Panc1 (cell line): ENCODE results near the gene NAT9. TPM values are rescaled to one million over a fixed set of nuclear protein-coding genes. Genes with fewer than 3 reads are reported as not detected.

Source experiments
- ATAC-seq: fragments of 200-7000 bp; cut with Tn5 transposase; 2 replicates; pipeline ENCODE4 v1.9.1; 2020; ENCODE audit warnings: mild to moderate bottlenecking, moderate library complexity
- BruUV-seq: library from RNA; stranded (reverse); fragments of 400-500 nt; replicated peaks from 2 replicates; lab custom pipeline; 2021; lab: Mats Ljungman, UMichigan
- CTCF ChIA-PET: fragments of 300-600 bp; sonication (Branson Sonifier 250); formaldehyde crosslinking; loops from one replicate; lab custom pipeline; 2022; ENCODE audit warnings: antibody characterized with exemption; lab: Charles Lee
- POLR2A ChIA-PET: fragments of 300-600 bp; sonication (Branson Sonifier 250); formaldehyde crosslinking; loops from one replicate; lab custom pipeline; 2022; ENCODE audit warnings: antibody characterized with exemption; lab: Charles Lee
- DNase-seq: peaks from one replicate; pipeline ENCODE4 v3.0.0-alpha.2; 2010; ENCODE audit warnings: low read depth, low spot score
- H3K27ac ChIP-seq: 2 replicates; pipeline ENCODE4 v1.5.1; 2011; ENCODE audit warnings: mild to moderate bottlenecking, low read length, inconsistent platforms
- H3K27me3 ChIP-seq: fragments of 200-500 bp; sonication (Bioruptor generic); 2 replicates; pipeline ENCODE4 v1.6.0; 2014; ENCODE audit warnings: low read length, inconsistent platforms; ENCODE audit not compliant: control insufficient read depth, insufficient read depth
- H3K36me3 ChIP-seq: fragments of 200-500 bp; sonication (Bioruptor generic); 2 replicates; pipeline ENCODE4 v1.5.1; 2014; ENCODE audit warnings: inconsistent platforms, mild to moderate bottlenecking, low read length, moderate library complexity; ENCODE audit not compliant: control insufficient read depth, insufficient read depth
- H3K4me1 ChIP-seq: 2 replicates; pipeline ENCODE4 v1.5.1; 2011; ENCODE audit warnings: inconsistent platforms, mild to moderate bottlenecking, low read length, moderate library complexity; ENCODE audit not compliant: control insufficient read depth, insufficient read depth
- H3K4me3 ChIP-seq, 2 experiments: 2 replicates each; pipeline ENCODE4 v1.5.1; 2011 to 2012; ENCODE audit warnings: low read depth in 2 of 2, low read length in 2 of 2, mild to moderate bottlenecking in 2 of 2, inconsistent platforms in 1 of 2, moderate library complexity in 1 of 2
- H3K9me3 ChIP-seq: fragments of 200-500 bp; sonication (Bioruptor generic); 2 replicates; pipeline ENCODE4 v1.5.1; 2014; ENCODE audit warnings: low read depth, mild to moderate bottlenecking, inconsistent platforms, low read length, moderate library complexity; ENCODE audit not compliant: control insufficient read depth, insufficient read depth
- POLR2AphosphoS5 ChIP-seq: IDR thresholded peaks from 2 replicates; pipeline ENCODE4 v1.6.1; 2012; ENCODE audit warnings: mild to moderate bottlenecking, low read depth, low read length, moderate library complexity
- SIN3A ChIP-seq: IDR thresholded peaks from 2 replicates; pipeline ENCODE4 v1.6.1; 2012; ENCODE audit warnings: low read depth, mild to moderate bottlenecking, low read length, moderate library complexity, borderline replicate concordance; ENCODE audit not compliant: insufficient read depth
- TCF7L2 ChIP-seq: IDR thresholded peaks from 2 replicates; pipeline ENCODE4 v1.6.1; 2011; ENCODE audit warnings: mild to moderate bottlenecking, low read depth, low read length, inconsistent platforms
- in situ Hi-C: cut with HindIII; loops from 2 replicates; pipeline ENCODE4 v1.10.0; 2016; ENCODE audit warnings: low sequenced_read_pairs, low pct_unique_long_range_greater_than_20kb
- intact Hi-C: fragments of 100-400 bp; cut with micrococcal nuclease; formaldehyde crosslinking; loops from one replicate; pipeline ENCODE4 v1.10.0; 2022; ENCODE audit not compliant: unreplicated experiment
- total RNA-seq: library from RNA; stranded (reverse); gene quantifications from one replicate; pipeline ENCODE4 v1.2.1, GENCODE V29; 2021; ENCODE audit not compliant: unreplicated experiment
- TF ChIP-seq, protein P1 (sequence below): fragments of 450-650 bp; IDR thresholded peaks from 2 replicates; pipeline ENCODE4 v1.5.1; 2017; ENCODE audit warnings: mild to moderate bottlenecking
- TF ChIP-seq, protein P2 (sequence below), 2 experiments: IDR thresholded peaks; 2 replicates each; pipeline ENCODE4 v1.6.1; 2011 to 2012; ENCODE audit warnings: low read depth in 2 of 2, control low read depth in 1 of 2, low read length in 1 of 2, mild to moderate bottlenecking in 1 of 2, moderate library complexity in 1 of 2; ENCODE audit not compliant: insufficient read depth in 1 of 2

The NAT9 gene
- total RNA-seq, 1 experiment from 2014 or later: 90.1 TPM

DNA sequence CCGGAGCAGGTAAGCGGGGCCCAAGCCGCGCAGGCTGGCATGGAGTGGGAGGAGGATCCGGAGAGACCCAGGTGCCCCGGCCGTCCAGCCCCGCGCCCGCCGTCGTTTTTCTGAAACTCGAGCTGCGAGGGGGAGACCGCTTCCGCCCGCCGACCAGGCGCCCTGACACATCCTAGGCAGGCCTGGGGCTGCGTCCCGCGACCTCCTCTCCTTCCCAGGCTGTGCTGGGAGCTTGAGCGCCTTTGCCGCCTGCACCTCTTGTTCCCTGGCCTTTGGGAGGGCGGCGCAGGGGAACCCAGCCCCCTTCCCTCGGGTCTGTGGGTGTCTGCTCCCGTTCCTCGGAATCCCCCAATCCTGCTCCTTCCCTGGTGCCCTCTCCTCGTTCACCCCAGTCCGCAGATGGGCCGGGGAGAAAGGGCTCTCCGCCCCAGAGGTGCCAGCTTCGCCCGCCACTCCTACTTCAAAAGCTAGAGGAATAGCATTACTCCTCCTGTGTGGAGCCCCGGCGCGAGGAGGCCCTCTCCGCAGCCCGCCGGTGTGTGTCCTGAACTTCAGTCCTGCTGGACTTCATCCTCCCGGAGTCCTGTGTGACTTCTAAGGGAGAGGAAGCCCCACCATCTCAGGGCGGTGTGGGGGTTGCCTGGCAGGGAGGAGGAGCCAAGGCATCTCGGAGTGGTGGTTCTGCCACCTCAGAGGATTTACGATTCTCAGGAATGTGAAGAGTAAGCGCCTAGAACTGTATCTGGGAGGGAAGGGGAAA lies 26.7 kb downstream of the NAT9 start:
- in situ Hi-C loops: no loop called here
- Histone ChIP-seq H3K4me1 (peaks cover 38% of the 10 kb centered on the region), H3K27ac (peak overlapping the region; percentile 87), H3K9me3 (no peaks in the 10 kb centered on the region), H3K4me3 (peak overlapping the region; percentile 76 to 95), H3K36me3 (peaks cover 2% of the 10 kb centered on the region; the same call in 1 of the 2 replicates), H3K27me3 (no peaks in the 10 kb centered on the region)
- TF ChIP-seq, protein P1, sequence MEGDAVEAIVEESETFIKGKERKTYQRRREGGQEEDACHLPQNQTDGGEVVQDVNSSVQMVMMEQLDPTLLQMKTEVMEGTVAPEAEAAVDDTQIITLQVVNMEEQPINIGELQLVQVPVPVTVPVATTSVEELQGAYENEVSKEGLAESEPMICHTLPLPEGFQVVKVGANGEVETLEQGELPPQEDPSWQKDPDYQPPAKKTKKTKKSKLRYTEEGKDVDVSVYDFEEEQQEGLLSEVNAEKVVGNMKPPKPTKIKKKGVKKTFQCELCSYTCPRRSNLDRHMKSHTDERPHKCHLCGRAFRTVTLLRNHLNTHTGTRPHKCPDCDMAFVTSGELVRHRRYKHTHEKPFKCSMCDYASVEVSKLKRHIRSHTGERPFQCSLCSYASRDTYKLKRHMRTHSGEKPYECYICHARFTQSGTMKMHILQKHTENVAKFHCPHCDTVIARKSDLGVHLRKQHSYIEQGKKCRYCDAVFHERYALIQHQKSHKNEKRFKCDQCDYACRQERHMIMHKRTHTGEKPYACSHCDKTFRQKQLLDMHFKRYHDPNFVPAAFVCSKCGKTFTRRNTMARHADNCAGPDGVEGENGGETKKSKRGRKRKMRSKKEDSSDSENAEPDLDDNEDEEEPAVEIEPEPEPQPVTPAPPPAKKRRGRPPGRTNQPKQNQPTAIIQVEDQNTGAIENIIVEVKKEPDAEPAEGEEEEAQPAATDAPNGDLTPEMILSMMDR: no peak
- TF ChIP-seq, protein P2, sequence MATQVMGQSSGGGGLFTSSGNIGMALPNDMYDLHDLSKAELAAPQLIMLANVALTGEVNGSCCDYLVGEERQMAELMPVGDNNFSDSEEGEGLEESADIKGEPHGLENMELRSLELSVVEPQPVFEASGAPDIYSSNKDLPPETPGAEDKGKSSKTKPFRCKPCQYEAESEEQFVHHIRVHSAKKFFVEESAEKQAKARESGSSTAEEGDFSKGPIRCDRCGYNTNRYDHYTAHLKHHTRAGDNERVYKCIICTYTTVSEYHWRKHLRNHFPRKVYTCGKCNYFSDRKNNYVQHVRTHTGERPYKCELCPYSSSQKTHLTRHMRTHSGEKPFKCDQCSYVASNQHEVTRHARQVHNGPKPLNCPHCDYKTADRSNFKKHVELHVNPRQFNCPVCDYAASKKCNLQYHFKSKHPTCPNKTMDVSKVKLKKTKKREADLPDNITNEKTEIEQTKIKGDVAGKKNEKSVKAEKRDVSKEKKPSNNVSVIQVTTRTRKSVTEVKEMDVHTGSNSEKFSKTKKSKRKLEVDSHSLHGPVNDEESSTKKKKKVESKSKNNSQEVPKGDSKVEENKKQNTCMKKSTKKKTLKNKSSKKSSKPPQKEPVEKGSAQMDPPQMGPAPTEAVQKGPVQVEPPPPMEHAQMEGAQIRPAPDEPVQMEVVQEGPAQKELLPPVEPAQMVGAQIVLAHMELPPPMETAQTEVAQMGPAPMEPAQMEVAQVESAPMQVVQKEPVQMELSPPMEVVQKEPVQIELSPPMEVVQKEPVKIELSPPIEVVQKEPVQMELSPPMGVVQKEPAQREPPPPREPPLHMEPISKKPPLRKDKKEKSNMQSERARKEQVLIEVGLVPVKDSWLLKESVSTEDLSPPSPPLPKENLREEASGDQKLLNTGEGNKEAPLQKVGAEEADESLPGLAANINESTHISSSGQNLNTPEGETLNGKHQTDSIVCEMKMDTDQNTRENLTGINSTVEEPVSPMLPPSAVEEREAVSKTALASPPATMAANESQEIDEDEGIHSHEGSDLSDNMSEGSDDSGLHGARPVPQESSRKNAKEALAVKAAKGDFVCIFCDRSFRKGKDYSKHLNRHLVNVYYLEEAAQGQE (IDR thresholded peaks at IDR 0.05; ENCODE audit: insufficient read depth in 1 of 2, low read depth in 2 of 2, low read length in 1 of 2): no peak
- TF ChIP-seq POLR2AphosphoS5 (no peak), SIN3A (no peak), TCF7L2 (no peak)
- ChIA-PET CTCF (interaction anchor here (0.6 to 2.3 kb wide), 5 partner anchors 9 to 92 kb away, joined by 5 to 12 read pairs (median 6); no protein-coding TSS in a partner anchor), POLR2A (interaction anchor here (0.6 to 1.1 kb wide), 2 partner anchors 11 to 18 kb away, joined by 3 to 4 read pairs; no protein-coding TSS in a partner anchor)
- peak; percentile 19 for ATAC-seq
- intact Hi-C loops: no loop called here
- BruUV-seq: no TSS peak
- DNase-seq: no peak

DNA sequence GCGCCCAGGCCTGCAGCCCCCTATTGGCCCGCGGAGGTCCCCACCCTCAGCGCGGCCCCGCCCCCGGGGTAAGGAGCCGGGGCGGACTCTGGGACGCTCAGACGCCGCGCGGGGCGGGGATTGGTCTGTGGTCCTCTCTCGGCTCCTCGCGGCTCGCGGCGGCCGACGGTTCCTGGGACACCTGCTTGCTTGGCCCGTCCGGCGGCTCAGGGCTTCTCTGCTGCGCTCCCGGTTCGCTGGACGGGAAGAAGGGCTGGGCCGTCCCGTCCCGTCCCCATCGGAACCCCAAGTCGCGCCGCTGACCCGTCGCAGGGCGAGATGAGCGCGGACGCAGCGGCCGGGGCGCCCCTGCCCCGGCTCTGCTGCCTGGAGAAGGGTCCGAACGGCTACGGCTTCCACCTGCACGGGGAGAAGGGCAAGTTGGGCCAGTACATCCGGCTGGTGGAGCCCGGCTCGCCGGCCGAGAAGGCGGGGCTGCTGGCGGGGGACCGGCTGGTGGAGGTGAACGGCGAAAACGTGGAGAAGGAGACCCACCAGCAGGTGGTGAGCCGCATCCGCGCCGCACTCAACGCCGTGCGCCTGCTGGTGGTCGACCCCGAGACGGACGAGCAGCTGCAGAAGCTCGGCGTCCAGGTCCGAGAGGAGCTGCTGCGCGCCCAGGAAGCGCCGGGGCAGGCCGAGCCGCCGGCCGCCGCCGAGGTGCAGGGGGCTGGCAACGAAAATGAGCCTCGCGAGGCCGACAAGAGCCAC lies 27.4 kb downstream of the NAT9 start, which contains the start of gene NHERF1:
Gene NHERF1 (plus strand): TSS at position 100 of the 750 bp plus-strand sequence. CDS start 219 bp downstream, at position 319.
- intact Hi-C loops (no loop called here), in situ Hi-C loops (no loop called here)
- no peaks in the 10 kb centered on the region for H3K27me3 ChIP-seq
- H3K9me3 ChIP-seq: no peaks in the 10 kb centered on the region
- TF ChIP-seq SIN3A: 0 out of 2 replicates have a peak, but pooled peaks have one; percentile 90
- peak; percentile 98 for TF ChIP-seq POLR2AphosphoS5
- TF ChIP-seq TCF7L2: no peak
- TF ChIP-seq, protein P2 (IDR thresholded peaks at IDR 0.05; ENCODE audit: insufficient read depth in 1 of 2, low read depth in 2 of 2, low read length in 1 of 2): 0 out of 4 replicates have a peak, but pooled peaks of 1 of the 2 experiments have one; percentile 55
- POLR2A ChIA-PET: no interaction called here
- peaks cover 38% of the 10 kb centered on the region for H3K4me1 ChIP-seq
- peak within 1 kb of the TSS; percentile 76 to 95 for H3K4me3 ChIP-seq
- H3K27ac ChIP-seq: peak within 1 kb of the TSS; percentile 87
- DNase-seq (no peak), ATAC-seq (peak; percentile 95)
- TSS peak; percentile 87 for BruUV-seq
- H3K36me3 ChIP-seq: peaks cover 2% of the 10 kb centered on the region; the same call in 1 of the 2 replicates
- CTCF ChIA-PET: interaction anchor here (1.8 to 2.3 kb wide), 3 partner anchors 21 to 91 kb away, joined by 6 to 12 read pairs (median 8); no protein-coding TSS in a partner anchor
